Epidermal melanocyte (primary cell): Measurements from ENCODE around the gene NAPSA.

Experiments used
- DNase-seq: peaks from one replicate; pipeline ENCODE4 v3.0.0; 2011; ENCODE audit warnings: low spot score; ENCODE audit not compliant: insufficient read length

Gene NAPSA

GRCh38 chr19:50384685-50385535 is 19.5 kb upstream of the NAPSA start:
- DNase-seq = no peak

DNA sequence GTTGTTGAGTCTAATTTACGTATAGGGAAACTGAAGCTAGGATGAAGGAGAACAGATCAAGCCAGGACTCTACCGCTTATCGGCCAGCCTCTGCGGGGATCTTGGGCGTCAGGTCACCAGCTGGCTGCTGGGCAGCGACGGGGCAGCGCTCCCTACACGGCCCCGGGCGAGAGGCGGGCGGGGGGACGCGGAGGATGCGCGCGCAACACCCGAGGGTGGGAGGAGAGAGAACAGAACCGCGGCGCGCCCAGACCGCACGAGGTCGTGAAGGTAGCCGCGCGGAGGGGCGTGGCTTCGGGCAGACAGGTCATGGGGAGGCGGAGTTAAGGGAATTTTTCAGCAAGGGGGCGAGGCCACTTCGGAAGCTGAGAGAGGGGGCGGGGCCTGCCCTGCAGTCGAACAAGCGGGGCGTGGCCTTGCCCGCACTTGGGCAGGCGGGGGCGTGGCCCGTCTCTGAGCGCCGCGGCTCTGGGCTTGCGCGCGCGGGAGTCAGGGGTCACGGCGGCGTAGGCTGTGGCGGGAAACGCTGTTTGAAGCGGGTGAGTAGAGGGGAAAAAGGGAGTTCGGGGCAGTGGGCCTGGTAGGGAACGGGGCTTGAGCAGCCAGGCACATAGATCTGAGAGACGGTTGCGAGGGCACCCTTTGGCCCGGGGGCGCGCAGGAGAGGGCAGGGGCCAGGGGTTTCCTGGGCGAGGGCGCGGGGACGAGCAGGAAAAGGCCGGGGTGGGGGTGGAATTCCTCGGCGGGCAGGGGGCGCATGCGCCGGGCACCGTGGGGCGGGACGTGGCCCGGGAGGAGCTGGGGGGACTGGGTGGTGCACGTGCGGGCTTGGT is 18.6 kb upstream of the NAPSA start, which contains the start of gene POLD1:
Gene POLD1, plus strand, starts transcription at position 496 of the 833 bp plus-strand sequence. CDS start 14,505 bp downstream, outside the sequence.
- DNase-seq = peak; percentile 96

- no peak for DNase-seq
Observed at GRCh38 chr19:50383001-50383851, 17.8 kb upstream of the NAPSA start.

GRCh38 chr19:50381881-50382729 is 16.7 kb upstream of the NAPSA start:
- DNase-seq = no peak

DNA sequence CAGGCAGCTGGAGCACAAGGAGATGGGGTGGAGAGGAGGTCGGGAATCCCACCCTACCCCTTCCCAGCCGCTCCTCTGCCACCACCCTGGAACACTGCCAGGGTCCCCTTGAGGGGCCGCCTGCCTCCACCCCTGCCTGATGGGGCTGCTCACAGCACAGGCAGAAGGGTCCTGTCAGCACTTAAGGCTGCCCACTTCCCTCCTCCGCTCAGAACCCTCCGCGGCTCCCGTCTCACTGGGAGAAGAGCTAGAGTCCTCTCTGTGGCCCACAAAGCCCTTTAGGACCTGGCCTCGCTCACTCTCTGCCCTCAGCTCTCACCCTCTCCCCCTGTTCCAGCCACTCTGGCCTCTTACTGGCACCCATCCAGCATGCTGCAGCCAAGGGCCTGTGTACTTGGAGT is 15.3 kb upstream of the NAPSA start:
- DNase-seq = no peak

GRCh38 chr19:50380137-50380536 is 14.7 kb upstream of the NAPSA start:
- DNase-seq = no peak

- DNase-seq = no peak
Observed at GRCh38 chr19:50379602-50380001, 14.2 kb upstream of the NAPSA start.

GRCh38 chr19:50378863-50379236 is 13.4 kb upstream of the NAPSA start:
- no peak for DNase-seq

- DNase-seq = no peak
Observed at GRCh38 chr19:50378169-50378862, 12.9 kb upstream of the NAPSA start.

DNA sequence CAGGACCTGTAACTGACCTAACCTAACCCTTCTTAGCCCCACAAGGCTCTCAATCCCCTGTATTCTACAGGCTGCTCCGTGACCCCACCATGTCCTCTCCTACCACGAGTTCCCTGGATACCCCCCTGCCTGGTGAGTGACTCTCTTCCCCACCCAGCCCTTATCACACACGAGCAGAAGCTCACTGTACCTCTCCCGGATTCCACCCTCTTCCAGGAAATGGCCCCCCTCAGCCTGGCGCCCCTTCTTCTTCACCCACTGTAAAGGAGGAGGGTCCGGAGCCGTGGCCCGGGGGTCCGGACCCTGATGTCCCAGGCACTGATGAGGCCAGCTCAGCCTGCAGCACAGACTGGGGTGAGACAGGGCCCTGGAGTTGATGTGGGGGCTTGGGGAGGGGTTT is 12.1 kb upstream of the NAPSA start:
- DNase-seq = no peak

GRCh38 chr19:50377051-50377461 is 11.6 kb upstream of the NAPSA start:
- no peak for DNase-seq

- DNase-seq = peak; percentile 87
Observed at GRCh38 chr19:50376166-50377050, 11.0 kb upstream of the NAPSA start, which contains the start of gene NR1H2. Gene NR1H2, plus strand, starts transcription at chr19:50376457. Its CDS starts 1,149 bp downstream, at chr19:50377606.

DNA sequence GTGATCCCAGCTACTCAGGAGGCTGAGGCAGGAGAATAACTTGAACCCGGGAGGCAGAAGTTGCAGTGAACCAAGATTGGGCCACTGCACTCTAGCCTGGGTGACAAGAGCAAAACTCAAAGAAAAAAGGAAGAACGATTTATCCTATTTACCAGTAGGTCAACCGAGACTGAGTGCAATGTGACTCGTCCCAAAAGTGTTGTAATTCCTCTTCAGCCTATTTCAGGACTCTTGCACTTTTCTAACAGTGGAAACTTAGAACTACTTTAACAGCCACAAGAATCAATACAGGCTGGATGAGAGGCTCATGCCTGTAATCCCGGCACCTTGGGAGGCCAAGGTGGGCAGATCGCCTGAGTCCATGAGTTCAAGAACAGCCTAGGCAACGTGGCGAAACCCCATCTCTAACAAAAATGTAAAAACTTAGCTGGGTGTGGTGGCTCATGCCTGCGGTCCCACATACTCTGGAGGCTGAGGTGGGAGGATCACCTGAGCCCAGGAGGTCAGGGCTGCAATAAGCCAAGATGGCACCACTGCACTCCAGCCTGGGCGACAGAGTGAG is 6.6 kb upstream of the NAPSA start:
- no peak for DNase-seq

DNA sequence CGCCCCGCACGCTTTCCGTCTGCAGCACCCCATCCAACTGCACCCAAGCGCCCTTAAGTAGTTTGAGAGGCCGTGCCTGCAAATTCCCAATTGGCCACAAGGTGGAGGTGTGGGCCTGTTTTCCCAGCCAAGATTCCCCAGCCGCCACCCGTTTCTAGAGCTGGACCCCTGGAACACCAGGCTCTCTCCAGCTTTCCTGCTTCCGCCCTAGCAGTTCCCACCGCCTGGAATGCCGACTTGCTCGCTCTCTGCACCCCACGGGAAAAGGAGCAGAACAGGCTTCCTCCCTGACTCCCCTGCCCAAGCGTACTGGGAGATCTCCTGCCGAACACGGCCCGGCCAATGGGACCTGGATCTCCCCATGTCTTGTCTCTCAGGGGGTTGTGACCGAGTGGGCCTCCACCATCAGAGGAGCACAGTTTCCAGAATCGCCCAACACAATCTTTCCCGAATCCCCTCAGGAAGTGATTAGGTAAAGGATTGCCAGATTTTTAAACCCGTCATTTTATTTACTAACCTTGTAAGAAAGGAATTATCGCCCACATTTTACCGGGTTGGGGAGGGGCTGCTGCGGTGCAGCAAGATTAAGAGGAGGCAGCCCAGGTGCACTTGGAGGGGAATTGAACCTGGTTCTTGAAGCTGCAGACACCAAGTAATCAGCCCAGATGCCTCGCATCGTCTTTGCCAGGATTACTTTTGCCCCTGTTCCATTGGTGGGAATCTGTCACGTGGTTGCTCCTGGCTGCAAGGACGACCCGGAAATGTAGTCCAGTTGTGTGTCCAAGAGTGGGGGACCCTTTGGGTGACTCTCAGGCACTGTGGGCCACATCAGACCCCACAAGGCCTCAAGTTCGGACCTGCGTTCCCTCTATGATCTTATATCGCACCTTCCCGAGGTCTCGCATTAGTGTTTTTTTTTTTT is 3.5 kb upstream of the NAPSA start:
- DNase-seq = peak; percentile 97

GRCh38 chr19:50362656-50363424 is 2.6 kb downstream of the NAPSA start:
- DNase-seq = no peak

DNA sequence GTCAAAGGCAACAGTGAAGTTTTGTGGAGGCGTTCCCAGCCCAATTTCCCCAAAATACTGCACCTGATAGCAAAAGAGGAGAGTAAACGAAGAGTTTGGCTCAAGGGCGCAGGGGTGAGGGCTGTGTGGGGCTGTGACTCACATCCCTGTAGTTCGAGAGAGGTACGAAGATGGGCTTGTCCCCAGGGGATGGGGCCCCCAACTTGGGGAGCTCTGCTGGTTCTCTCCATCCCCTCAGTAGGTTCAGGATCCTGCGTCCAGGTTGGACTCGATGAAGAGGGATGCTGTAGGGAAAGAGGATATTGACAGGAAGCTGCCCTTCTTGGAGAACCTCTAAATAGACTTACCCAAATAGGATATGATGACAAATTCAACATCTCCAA is 3.4 kb downstream of the NAPSA start:
- no peak for DNase-seq
